Urothelium cell line (cell line): ENCODE data around the gene NUDT16L1.

Source experiments
- DNase-seq: peaks from one replicate; pipeline ENCODE4 v3.0.0; 2011; ENCODE audit warnings: low spot score, mixed read lengths
- FAIRE-seq: peaks from 2 replicates; lab custom pipeline; 2011; peaks lifted over from hg19 to GRCh38; lab: Jason Lieb, UNC

Gene NUDT16L1

GRCh38 chr16:4693956-4694641 is 737 bp downstream of the NUDT16L1 start:
- FAIRE-seq (peak; percentile 88), DNase-seq (peak; percentile 65)

- FAIRE-seq: no peak
- DNase-seq: no peak
Observed at GRCh38 chr16:4694642-4695451, 1.5 kb downstream of the NUDT16L1 start.

- FAIRE-seq (no peak), DNase-seq (no peak)
Observed at GRCh38 chr16:4695473-4696171, 2.3 kb downstream of the NUDT16L1 start.

- DNase-seq (no peak), FAIRE-seq (no peak)
Observed at GRCh38 chr16:4696172-4696904, 3.0 kb downstream of the NUDT16L1 start.

GRCh38 chr16:4696905-4697847 is 3.8 kb downstream of the NUDT16L1 start:
- DNase-seq (no peak), FAIRE-seq (no peak)

- no peak for FAIRE-seq
- no peak for DNase-seq
Observed at GRCh38 chr16:4697848-4698291, 4.5 kb downstream of the NUDT16L1 start.

- FAIRE-seq (no peak), DNase-seq (no peak)
Observed at GRCh38 chr16:4698321-4699045, 5.1 kb downstream of the NUDT16L1 start.

- DNase-seq (no peak), FAIRE-seq (no peak)
Observed at GRCh38 chr16:4699046-4699556, 5.7 kb downstream of the NUDT16L1 start.

GRCh38 chr16:4700380-4700996 is 7.1 kb downstream of the NUDT16L1 start:
- DNase-seq (no peak), FAIRE-seq (no peak)

- no peak for FAIRE-seq
Observed at GRCh38 chr16:4700997-4701743, 7.8 kb downstream of the NUDT16L1 start.

GRCh38 chr16:4701791-4702465 is 8.6 kb downstream of the NUDT16L1 start:
- FAIRE-seq (no peak), DNase-seq (no peak)

More at GRCh38 chr16:4700997-4701743, 7.8 kb downstream of the NUDT16L1 start:
- no peak for DNase-seq

GRCh38 chr16:4702466-4702808 is 9.1 kb downstream of the NUDT16L1 start:
- no peak for FAIRE-seq
- DNase-seq: no peak

- FAIRE-seq (no peak), DNase-seq (no peak)
Observed at GRCh38 chr16:4703906-4704305, 10.5 kb downstream of the NUDT16L1 start.

- FAIRE-seq (no peak), DNase-seq (no peak)
Observed at GRCh38 chr16:4704491-4704890, 11.1 kb downstream of the NUDT16L1 start.

GRCh38 chr16:4704913-4705312 is 11.6 kb downstream of the NUDT16L1 start:
- no peak for DNase-seq

GRCh38 chr16:4706871-4707270 is 13.5 kb downstream of the NUDT16L1 start:
- FAIRE-seq (no peak), DNase-seq (no peak)

More at GRCh38 chr16:4704913-4705312, 11.6 kb downstream of the NUDT16L1 start:
- FAIRE-seq: no peak

- FAIRE-seq (no peak), DNase-seq (no peak)
Observed at GRCh38 chr16:4709481-4709880, 16.1 kb downstream of the NUDT16L1 start.
